Measurements from ENCODE around the gene ZNRF3.
A peak's percentile ranks its signal among the peaks of the same experiment; 100 is the strongest.

Gene ZNRF3

GRCh38 chr22:28952857-28953256 is 69.5 kb downstream of the ZNRF3 start:
- DNase-seq (ENCODE audit: low read depth in 2 of 2) = no peak

GRCh38 chr22:28953403-28953802 is 70.0 kb downstream of the ZNRF3 start:
- no peak for DNase-seq (ENCODE audit: low read depth in 2 of 2)

- no peak for DNase-seq (ENCODE audit: low read depth in 2 of 2)
Measured at GRCh38 chr22:28953976-28954880, 70.9 kb downstream of the ZNRF3 start.

GRCh38 chr22:28955817-28956216 is 72.4 kb downstream of the ZNRF3 start:
- peak; percentile 23 to 53 for DNase-seq (ENCODE audit: low read depth in 2 of 2)

GRCh38 chr22:28956506-28956905 is 73.1 kb downstream of the ZNRF3 start:
- no peak for DNase-seq (ENCODE audit: low read depth in 2 of 2)

- DNase-seq (ENCODE audit: low read depth in 2 of 2) = no peak
Measured at GRCh38 chr22:28958611-28959010, 75.2 kb downstream of the ZNRF3 start.

GRCh38 chr22:28962042-28962554 is 78.7 kb downstream of the ZNRF3 start:
- no peak for DNase-seq (ENCODE audit: low read depth in 2 of 2)

GRCh38 chr22:28963362-28963761 is 80.0 kb downstream of the ZNRF3 start:
- no peak for DNase-seq (ENCODE audit: low read depth in 2 of 2)

- DNase-seq (ENCODE audit: low read depth in 2 of 2) = no peak
Measured at GRCh38 chr22:28967163-28967665, 83.8 kb downstream of the ZNRF3 start.

GRCh38 chr22:28967969-28968368 is 84.6 kb downstream of the ZNRF3 start:
- DNase-seq (ENCODE audit: low read depth in 2 of 2) = no peak

GRCh38 chr22:28969401-28970168 is 86.2 kb downstream of the ZNRF3 start:
- no peak for DNase-seq (ENCODE audit: low read depth in 2 of 2)

- DNase-seq (ENCODE audit: low read depth in 2 of 2) = no peak
Measured at GRCh38 chr22:28973352-28973751, 90.0 kb downstream of the ZNRF3 start.

GRCh38 chr22:28977060-28977459 is 93.7 kb downstream of the ZNRF3 start:
- no peak for DNase-seq (ENCODE audit: low read depth in 2 of 2)

- no peak for DNase-seq (ENCODE audit: low read depth in 2 of 2)
Measured at GRCh38 chr22:28977481-28977971, 94.2 kb downstream of the ZNRF3 start.

GRCh38 chr22:28978158-28978557 is 94.8 kb downstream of the ZNRF3 start:
- no peak for DNase-seq (ENCODE audit: low read depth in 2 of 2)

- DNase-seq (ENCODE audit: low read depth in 2 of 2) = no peak
Measured at GRCh38 chr22:28978863-28979796, 95.8 kb downstream of the ZNRF3 start.

- DNase-seq (ENCODE audit: low read depth in 2 of 2) = no peak
Measured at GRCh38 chr22:28980326-28980725, 97.0 kb downstream of the ZNRF3 start.

GRCh38 chr22:28981818-28982499 is 98.6 kb downstream of the ZNRF3 start:
- DNase-seq (ENCODE audit: low read depth in 2 of 2) = no peak

GRCh38 chr22:28983190-28983589 is 99.8 kb downstream of the ZNRF3 start:
- no peak for DNase-seq (ENCODE audit: low read depth in 2 of 2)

GRCh38 chr22:28983788-28984441 is 100.5 kb downstream of the ZNRF3 start:
- no peak for DNase-seq (ENCODE audit: low read depth in 2 of 2)

All from stimulated activated CD8-positive, alpha-beta memory T cell treated with anti-CD3 and anti-CD28 coated beads, Interleukin-7, amount 100 ng/mL, for 1 hour (primary cell).